Small intestine (tissue), 7 donors: ENCODE measurements around the gene SIGLEC5. TPM values are rescaled to one million over a fixed set of nuclear protein-coding genes. Genes with fewer than 3 reads are reported as not detected.
A peak's percentile ranks its signal among the peaks of the same experiment; 100 is the strongest.

Experiments used
- DNase-seq, 2 donors: peaks; one replicate each; pipeline versions ENCODE4 v3.0.0 to v3.0.0-alpha.2; 2013
- FAIRE-seq: peaks from 2 replicates; lab custom pipeline; 2012; peaks lifted over from hg19 to GRCh38; lab: Jason Lieb, UNC
- H3K27ac ChIP-seq, 3 donors: one replicate each; pipeline ENCODE4 v1.5.1; 2013; ENCODE audit warnings: low read length in 2 of 3, mild to moderate bottlenecking in 2 of 3, control low read depth in 1 of 3, inconsistent platforms in 1 of 3, low read depth in 1 of 3, moderate library complexity in 1 of 3
- H3K27me3 ChIP-seq, 3 donors: one replicate each; pipeline ENCODE4 v1.6.1; 2013; ENCODE audit warnings: low read length in 3 of 3, inconsistent platforms in 1 of 3; ENCODE audit not compliant: control insufficient read depth in 3 of 3, insufficient read depth in 3 of 3
- H3K36me3 ChIP-seq, 3 donors: one replicate each; pipeline ENCODE4 v1.6.1; 2013; ENCODE audit warnings: low read length in 3 of 3, inconsistent platforms in 1 of 3, low read depth in 1 of 3, mild to moderate bottlenecking in 1 of 3, moderate library complexity in 1 of 3; ENCODE audit not compliant: control insufficient read depth in 3 of 3, insufficient read depth in 2 of 3
- H3K4me1 ChIP-seq, 3 donors: one replicate each; pipeline ENCODE4 v1.6.1; 2013; ENCODE audit warnings: low read length in 2 of 3, inconsistent platforms in 1 of 3, low read depth in 1 of 3, mild to moderate bottlenecking in 1 of 3, moderate library complexity in 1 of 3; ENCODE audit not compliant: control insufficient read depth in 3 of 3, insufficient read depth in 2 of 3
- H3K4me3 ChIP-seq, 3 donors: one replicate each; pipeline ENCODE4 v1.5.1; 2013; ENCODE audit warnings: low read length in 3 of 3, control low read depth in 1 of 3, inconsistent platforms in 1 of 3, low read depth in 1 of 3, mild to moderate bottlenecking in 1 of 3, moderate library complexity in 1 of 3
- H3K9me3 ChIP-seq, 2 donors: one replicate each; pipeline ENCODE4 v1.6.1; 2013; ENCODE audit warnings: low read depth in 1 of 2, low read length in 1 of 2; ENCODE audit not compliant: control insufficient read depth in 2 of 2, insufficient read depth in 1 of 2
- WGBS, 3 donors: extraction: QIAGEN DNeasy Blood & Tissue Kit; methylation state at CpG; one replicate each; pipeline ENCODE4 v1.1.7; 2013; 5-methylcytosine and 5-hydroxymethylcytosine counted together
- polyA plus RNA-seq, 4 donors: library from polyadenylated mRNA; stranded (reverse) in 3 of 4; unstranded in 1 of 4; fragments of 200-250 nt in 3 of 4; fragments of 120-200 nt in 1 of 4; gene quantifications; one replicate each; pipeline versions ENCODE4 v1.2.1 to v1.2.3, GENCODE V29; 2013
- donor health status: healthy with polysubstance abuse.
- donor health status: control.
- donor health status: control.
- donor health status: Bipolar disorder and iron deficiency.
- donor health status: healthy.

SIGLEC5 gene
- polyA plus RNA-seq, 4 donors = 0.06 TPM; not detected in 3

GRCh38 chr19:51598159-51598915 lies 31.9 kb downstream of the SIGLEC5 start:
- WGBS, 3 donors = 93 to 97% (median 94%) methylated on average over 31 of the region's 31 CpGs
- FAIRE-seq (no peak), DNase-seq (no peak)
- no peak overlapping the region for H3K4me3 ChIP-seq
- H3K27me3 ChIP-seq = peaks cover 0 to 28% (median 7%) of the 10 kb centered on the region in 3 donors
- peaks cover 0 to 2% (median 0%) of the 10 kb centered on the region in 3 donors for H3K4me1 ChIP-seq
- peaks cover 0 to 3% of the 10 kb centered on the region in 2 donors for H3K9me3 ChIP-seq
- H3K36me3 ChIP-seq = no peaks in the 10 kb centered on the region
- no peak overlapping the region for H3K27ac ChIP-seq

- Histone ChIP-seq H3K9me3 (peaks cover 0 to 3% of the 10 kb centered on the region in 2 donors), H3K27ac (no peak overlapping the region), H3K27me3 (peaks cover 0 to 9% (median 7%) of the 10 kb centered on the region in 3 donors), H3K4me1 (peaks cover 0 to 5% (median 5%) of the 10 kb centered on the region in 3 donors), H3K36me3 (no peaks in the 10 kb centered on the region), H3K4me3 (peak overlapping the region in 1 of 3 donors; percentile 62)
- DNase-seq = no peak
- WGBS, 3 donors = 74 to 91% (median 88%) methylated on average over 8 of the region's 8 CpGs
- no peak for FAIRE-seq
Observed at GRCh38 chr19:51595190-51596175, 34.7 kb downstream of the SIGLEC5 start.

- H3K4me3 ChIP-seq = peak overlapping the region; percentile 33 to 62 (median 46)
- no peaks in the 10 kb centered on the region for H3K36me3 ChIP-seq
- peaks cover 0 to 3% of the 10 kb centered on the region in 2 donors for H3K9me3 ChIP-seq
- peak overlapping the region in 1 of 3 donors; percentile 46 for H3K27ac ChIP-seq
- WGBS, 3 donors = 7 to 25% (median 13%) methylated on average over 6 of the region's 6 CpGs
- H3K4me1 ChIP-seq = peaks cover 0 to 5% (median 5%) of the 10 kb centered on the region in 3 donors
- DNase-seq (no peak), FAIRE-seq (no peak)
- H3K27me3 ChIP-seq = peaks cover 0 to 7% (median 6%) of the 10 kb centered on the region in 3 donors
Observed at GRCh38 chr19:51594774-51595109, 35.5 kb downstream of the SIGLEC5 start.

GRCh38 chr19:51593969-51594773 lies 36.0 kb downstream of the SIGLEC5 start:
- peaks cover 0 to 5% (median 3%) of the 10 kb centered on the region in 3 donors for H3K27me3 ChIP-seq
- no peaks in the 10 kb centered on the region for H3K36me3 ChIP-seq
- 0 to 2% (median 1%) methylated on average over 61 of the region's 61 CpGs for WGBS, 3 donors
- peak overlapping the region; percentile 46 to 65 (median 52) for H3K27ac ChIP-seq
- peaks cover 0 to 1% of the 10 kb centered on the region in 2 donors for H3K9me3 ChIP-seq
- peak overlapping the region; percentile 33 to 62 (median 60) for H3K4me3 ChIP-seq
- FAIRE-seq = no peak
- DNase-seq = peak; percentile 98 to 99
- H3K4me1 ChIP-seq = peaks cover 0 to 5% (median 5%) of the 10 kb centered on the region in 3 donors

DNA sequence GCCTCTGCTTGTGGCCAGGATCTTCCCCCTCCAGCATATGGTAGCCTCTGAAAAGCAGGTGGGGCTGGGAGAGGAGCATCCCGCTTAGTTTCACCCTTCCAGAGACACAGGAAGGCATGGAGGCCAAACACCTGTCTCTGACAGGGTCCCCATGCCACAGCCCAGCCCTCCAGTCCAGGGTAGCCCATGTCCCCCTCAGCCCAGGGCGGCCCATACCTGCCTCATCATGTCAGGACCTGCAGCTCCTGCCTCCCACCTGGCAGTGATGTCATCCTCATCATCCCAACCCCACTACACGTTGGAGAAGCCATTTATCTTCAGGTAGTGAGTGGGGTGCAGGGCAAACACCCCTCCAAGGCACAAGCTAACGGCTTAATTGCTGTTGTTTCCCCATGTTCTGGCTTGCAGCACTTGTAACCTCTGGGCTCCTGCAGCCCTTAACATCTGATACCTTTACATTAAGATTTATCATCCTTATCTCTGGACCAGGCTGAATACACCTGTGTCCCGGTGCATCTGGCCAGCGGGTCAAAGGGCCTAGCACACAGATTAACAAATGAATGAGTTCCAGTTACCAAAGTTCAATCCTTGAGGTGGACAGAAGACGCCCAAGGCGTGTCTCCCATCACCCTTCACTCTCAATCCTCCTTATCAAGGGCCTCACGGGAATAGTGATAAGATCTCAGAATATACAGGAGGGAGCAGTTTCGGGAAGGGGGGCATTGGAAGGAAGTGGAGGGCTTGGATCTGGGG lies 36.9 kb downstream of the SIGLEC5 start:
- Histone ChIP-seq H3K4me1 (peaks cover 0 to 5% (median 5%) of the 10 kb centered on the region in 3 donors), H3K36me3 (no peaks in the 10 kb centered on the region), H3K27ac (peak overlapping the region in 2 of 3 donors; percentile 52 to 65), H3K4me3 (peak overlapping the region in 2 of 3 donors; percentile 60 to 62), H3K9me3 (no peaks in the 10 kb centered on the region), H3K27me3 (no peaks in the 10 kb centered on the region)
- WGBS, 3 donors = 20 to 31% (median 28%) methylated on average over 10 of the region's 10 CpGs
- DNase-seq = peak; percentile 44 to 83
- FAIRE-seq = no peak

GRCh38 chr19:51592521-51592920 lies 37.7 kb downstream of the SIGLEC5 start:
- H3K4me3 ChIP-seq = no peak overlapping the region
- FAIRE-seq (no peak), DNase-seq (no peak)
- peaks cover under 1% of the 10 kb centered on the region in 3 donors for H3K36me3 ChIP-seq
- peaks cover 0 to 5% (median 5%) of the 10 kb centered on the region in 3 donors for H3K4me1 ChIP-seq
- no peak overlapping the region for H3K27ac ChIP-seq
- H3K9me3 ChIP-seq = peaks cover 0 to 7% of the 10 kb centered on the region in 2 donors
- no peaks in the 10 kb centered on the region for H3K27me3 ChIP-seq
- 67 to 73% (median 69%) methylated on average over 1 of the region's 1 CpG for WGBS, 3 donors

- no peaks in the 10 kb centered on the region for H3K27me3 ChIP-seq
- FAIRE-seq (no peak), DNase-seq (no peak)
- H3K4me1 ChIP-seq = peaks cover 0 to 5% (median 5%) of the 10 kb centered on the region in 3 donors
- WGBS, 3 donors = 78 to 98% (median 95%) methylated on average over 3 of the region's 3 CpGs
- H3K36me3 ChIP-seq = peaks cover 4 to 17% (median 10%) of the 10 kb centered on the region in 3 donors
- no peak overlapping the region for H3K4me3 ChIP-seq
- peaks cover 2 to 18% of the 10 kb centered on the region in 2 donors for H3K9me3 ChIP-seq
- no peak overlapping the region for H3K27ac ChIP-seq
Observed at GRCh38 chr19:51590441-51590840, 39.8 kb downstream of the SIGLEC5 start.
